ENCODE results near the gene OAS2. TPM values are rescaled to one million over a fixed set of nuclear protein-coding genes. Genes with fewer than 3 reads are reported as not detected.
A peak's percentile ranks its signal among the peaks of the same experiment; 100 is the strongest.

Gene OAS2
- total RNA-seq, 8 experiments from 2014 or later, result 0.14 to 78.4 (median 1.1) TPM; not detected in 1

GRCh38 chr12:112996501-112996900 is 18.2 kb downstream of the OAS2 start:
- H3K4me3 ChIP-seq, result no peak overlapping the region
- in situ Hi-C loops (cut with MboI; ENCODE audit: low pct_unique_long_range_greater_than_20kb in 2 of 9, low sequenced_read_pairs in 9 of 9, unreplicated experiment in 9 of 9), result no loop called here
- 40 to 100% (median 75%) methylated on average over 2 to 8 of the region's 8 CpGs for WGBS, 10 experiments
- ATAC-seq (replicated peaks in 6 of 8), result no peak
- no peak overlapping the region for H3K27ac ChIP-seq
- no peaks in the 10 kb centered on the region for H3K4me1 ChIP-seq (replicated peaks in 1 of 2)

GRCh38 chr12:112997506-112997905 is 19.2 kb downstream of the OAS2 start:
- in situ Hi-C loops (cut with MboI; ENCODE audit: low pct_unique_long_range_greater_than_20kb in 2 of 9, low sequenced_read_pairs in 9 of 9, unreplicated experiment in 9 of 9), result no loop called here
- no peak for ATAC-seq (replicated peaks in 6 of 8)
- Histone ChIP-seq H3K4me1 (replicated peaks in 1 of 2) (no peaks in the 10 kb centered on the region), H3K4me3 (no peak overlapping the region), H3K27ac (no peak overlapping the region)
- 48 to 100% (median 70%) methylated on average over 2 to 5 of the region's 7 CpGs; no CpG with 5 or more reads in 4 of the 10 experiments for WGBS, 10 experiments

GRCh38 chr12:112998987-112999767 is 20.9 kb downstream of the OAS2 start:
- ATAC-seq (replicated peaks in 6 of 8), result no peak
- in situ Hi-C loops (cut with MboI; ENCODE audit: low pct_unique_long_range_greater_than_20kb in 2 of 9, low sequenced_read_pairs in 9 of 9, unreplicated experiment in 9 of 9), result no loop called here
- 27 to 100% (median 77%) methylated on average over 1 to 12 of the region's 12 CpGs; no CpG with 5 or more reads in 1 of the 10 experiments for WGBS, 10 experiments

GRCh38 chr12:113000433-113000832 is 22.1 kb downstream of the OAS2 start:
- 40 to 100% (median 75%) methylated on average over 1 to 6 of the region's 6 CpGs; no CpG with 5 or more reads in 3 of the 10 experiments for WGBS, 10 experiments
- no peaks in the 10 kb centered on the region for H3K4me1 ChIP-seq (replicated peaks in 1 of 2)
- no peak overlapping the region for H3K4me3 ChIP-seq
- no peak overlapping the region for H3K27ac ChIP-seq
- in situ Hi-C loops (cut with MboI; ENCODE audit: low pct_unique_long_range_greater_than_20kb in 2 of 9, low sequenced_read_pairs in 9 of 9, unreplicated experiment in 9 of 9), result no loop called here
- ATAC-seq (replicated peaks in 6 of 8), result no peak

More at GRCh38 chr12:112998987-112999767, 20.9 kb downstream of the OAS2 start:
- H3K4me3 ChIP-seq, result no peak overlapping the region
- no peak overlapping the region for H3K27ac ChIP-seq
- H3K4me1 ChIP-seq (replicated peaks in 1 of 2), result no peaks in the 10 kb centered on the region

- no peak overlapping the region for H3K27ac ChIP-seq
- H3K4me3 ChIP-seq, result no peak overlapping the region
- no peak for ATAC-seq (replicated peaks in 6 of 8)
- in situ Hi-C loops (cut with MboI; ENCODE audit: low pct_unique_long_range_greater_than_20kb in 2 of 9, low sequenced_read_pairs in 9 of 9, unreplicated experiment in 9 of 9), result no loop called here
- H3K4me1 ChIP-seq (replicated peaks in 1 of 2), result no peaks in the 10 kb centered on the region
- 50 to 100% (median 70%) methylated on average over 1 to 4 of the region's 4 CpGs; no CpG with 5 or more reads in 3 of the 10 experiments for WGBS, 10 experiments
These were observed 23.8 kb downstream of the OAS2 start for GRCh38 chr12:113002155-113002554.

GRCh38 chr12:113002676-113003075 is 24.4 kb downstream of the OAS2 start:
- ATAC-seq (replicated peaks in 6 of 8), result no peak
- Histone ChIP-seq H3K4me3 (no peak overlapping the region), H3K4me1 (replicated peaks in 1 of 2) (no peaks in the 10 kb centered on the region), H3K27ac (no peak overlapping the region)
- 17 to 100% (median 86%) methylated on average over 1 to 5 of the region's 5 CpGs; no CpG with 5 or more reads in 3 of the 10 experiments for whole genome bisulfite sequencing, 10 experiments
- in situ Hi-C loops (cut with MboI; ENCODE audit: low pct_unique_long_range_greater_than_20kb in 2 of 9, low sequenced_read_pairs in 9 of 9, unreplicated experiment in 9 of 9), result no loop called here

- Histone ChIP-seq H3K4me3 (no peak overlapping the region), H3K4me1 (replicated peaks in 1 of 2) (no peaks in the 10 kb centered on the region), H3K27ac (no peak overlapping the region)
- in situ Hi-C loops (cut with MboI; ENCODE audit: low pct_unique_long_range_greater_than_20kb in 2 of 9, low sequenced_read_pairs in 9 of 9, unreplicated experiment in 9 of 9), result no loop called here
- 21 to 100% (median 74%) methylated on average over 1 to 9 of the region's 9 CpGs; no CpG with 5 or more reads in 2 of the 10 experiments for WGBS, 10 experiments
- no peak for ATAC-seq (replicated peaks in 6 of 8)
These were observed 25.3 kb downstream of the OAS2 start for GRCh38 chr12:113003636-113004035.

- Histone ChIP-seq H3K27ac (no peak overlapping the region), H3K4me3 (no peak overlapping the region), H3K4me1 (replicated peaks in 1 of 2) (no peaks in the 10 kb centered on the region)
- ATAC-seq (replicated peaks in 6 of 8), result peak in 3 of 8 experiments; percentile 42 to 74 (median 53)
- in situ Hi-C loops (cut with MboI; ENCODE audit: low pct_unique_long_range_greater_than_20kb in 2 of 9, low sequenced_read_pairs in 9 of 9, unreplicated experiment in 9 of 9), result no loop called here
- WGBS, 10 experiments, result 7 to 79% (median 40%) methylated on average over 1 to 4 of the region's 4 CpGs; no CpG with 5 or more reads in 3 of the 10 experiments
These were observed 27.4 kb downstream of the OAS2 start for GRCh38 chr12:113005762-113006161.

GRCh38 chr12:113006206-113006605 is 27.9 kb downstream of the OAS2 start:
- H3K4me1 ChIP-seq (replicated peaks in 1 of 2), result no peaks in the 10 kb centered on the region
- peak in 3 of 8 experiments; percentile 18 to 66 (median 53) for ATAC-seq (replicated peaks in 6 of 8)
- in situ Hi-C loops (cut with MboI; ENCODE audit: low pct_unique_long_range_greater_than_20kb in 2 of 9, low sequenced_read_pairs in 9 of 9, unreplicated experiment in 9 of 9), result no loop called here
- WGBS, 10 experiments, result 37 to 100% (median 77%) methylated on average over 1 to 7 of the region's 7 CpGs; no CpG with 5 or more reads in 2 of the 10 experiments
- H3K27ac ChIP-seq, result no peak overlapping the region
- no peak overlapping the region for H3K4me3 ChIP-seq

GRCh38 chr12:113006641-113007040 is 28.3 kb downstream of the OAS2 start:
- H3K4me1 ChIP-seq (replicated peaks in 1 of 2), result no peaks in the 10 kb centered on the region
- in situ Hi-C loops (cut with MboI; ENCODE audit: low pct_unique_long_range_greater_than_20kb in 2 of 9, low sequenced_read_pairs in 9 of 9, unreplicated experiment in 9 of 9), result no loop called here
- no peak for ATAC-seq (replicated peaks in 6 of 8)
- no peak overlapping the region for H3K4me3 ChIP-seq
- no peak overlapping the region for H3K27ac ChIP-seq
- WGBS, 10 experiments, result 67 to 100% (median 87%) methylated on average over 2 to 6 of the region's 6 CpGs; no CpG with 5 or more reads in 6 of the 10 experiments

GRCh38 chr12:113007166-113007565 is 28.8 kb downstream of the OAS2 start:
- Histone ChIP-seq H3K27ac (no peak overlapping the region), H3K4me3 (no peak overlapping the region), H3K4me1 (replicated peaks in 1 of 2) (no peaks in the 10 kb centered on the region)
- peak in 2 of 8 experiments; percentile 71 to 80 for ATAC-seq (replicated peaks in 6 of 8)
- in situ Hi-C loops (cut with MboI; ENCODE audit: low pct_unique_long_range_greater_than_20kb in 2 of 9, low sequenced_read_pairs in 9 of 9, unreplicated experiment in 9 of 9), result no loop called here
- WGBS, 10 experiments, result 19 to 100% (median 68%) methylated on average over 1 to 4 of the region's 4 CpGs; no CpG with 5 or more reads in 5 of the 10 experiments

GRCh38 chr12:113010701-113011100 is 32.4 kb downstream of the OAS2 start:
- 0 to 89% (median 64%) methylated on average over 2 of the region's 2 CpGs; no CpG with 5 or more reads in 1 of the 10 experiments for WGBS, 10 experiments
- Histone ChIP-seq H3K4me1 (replicated peaks in 1 of 2) (no peaks in the 10 kb centered on the region), H3K27ac (no peak overlapping the region), H3K4me3 (no peak overlapping the region)
- no peak for ATAC-seq (replicated peaks in 6 of 8)
- in situ Hi-C loops (cut with MboI; ENCODE audit: low pct_unique_long_range_greater_than_20kb in 2 of 9, low sequenced_read_pairs in 9 of 9, unreplicated experiment in 9 of 9), result no loop called here

- WGBS, 10 experiments, result 10 to 100% (median 39%) methylated on average over 1 to 8 of the region's 9 CpGs; no CpG with 5 or more reads in 2 of the 10 experiments
These were observed 36.2 kb downstream of the OAS2 start for GRCh38 chr12:113014565-113014964.

More at GRCh38 chr12:113014565-113014964, 36.2 kb downstream of the OAS2 start:
- in situ Hi-C loops (cut with MboI; ENCODE audit: low pct_unique_long_range_greater_than_20kb in 2 of 9, low sequenced_read_pairs in 9 of 9, unreplicated experiment in 9 of 9), result no loop called here
- ATAC-seq (replicated peaks in 6 of 8), result no peak
- Histone ChIP-seq H3K4me3 (no peak overlapping the region), H3K27ac (no peak overlapping the region), H3K4me1 (replicated peaks in 1 of 2) (no peaks in the 10 kb centered on the region)

All from motor neuron (in vitro differentiated cells).